Neural progenitor cell (in vitro differentiated cells): ENCODE results near the gene IGSF21. TPM values are rescaled to one million over a fixed set of nuclear protein-coding genes. Genes with fewer than 3 reads are reported as not detected.

ENCODE experiments used
- DNase-seq: peaks from one replicate; pipeline ENCODE4 v3.0.0-alpha.2; 2016; ENCODE audit warnings: low spot score
- H2AFZ ChIP-seq: fragments of 200-600 bp; sonication (generic); replicated peaks from 2 replicates; pipeline ENCODE4 v1.6.1; 2016; ENCODE audit warnings: antibody characterized with exemption
- H3F3A ChIP-seq: fragments of 200-600 bp; sonication (generic); 2 replicates; pipeline ENCODE4 v1.6.1; 2016; ENCODE audit warnings: antibody characterized with exemption, low read depth
- H3K27ac ChIP-seq: fragments of 200-600 bp; sonication (generic); 2 replicates; pipeline ENCODE4 v1.5.1; 2016; ENCODE audit warnings: mild to moderate bottlenecking
- H3K27me3 ChIP-seq: fragments of 200-600 bp; sonication (generic); 2 replicates; pipeline ENCODE4 v1.6.1; 2016; ENCODE audit warnings: mild to moderate bottlenecking, moderate library complexity
- H3K36me3 ChIP-seq: fragments of 200-600 bp; sonication (generic); 2 replicates; pipeline ENCODE4 v1.5.1; 2016
- H3K4me1 ChIP-seq: fragments of 200-600 bp; sonication (generic); 2 replicates; pipeline ENCODE4 v1.6.1; 2016; ENCODE audit warnings: mixed run types
- H3K4me2 ChIP-seq: fragments of 200-600 bp; sonication (generic); 2 replicates; pipeline ENCODE4 v1.6.1; 2016
- H3K4me3 ChIP-seq: fragments of 200-600 bp; sonication (generic); 2 replicates; pipeline ENCODE4 v1.5.1; 2016
- H3K79me2 ChIP-seq: fragments of 200-600 bp; sonication (generic); 2 replicates; pipeline ENCODE4 v1.6.1; 2016; ENCODE audit warnings: low read depth
- H3K9ac ChIP-seq: fragments of 200-600 bp; sonication (generic); 2 replicates; pipeline ENCODE4 v1.6.1; 2016
- H3K9me3 ChIP-seq: fragments of 200-600 bp; sonication (generic); 2 replicates; pipeline ENCODE4 v1.5.1; 2016; ENCODE audit warnings: low read depth
- H4K20me1 ChIP-seq: fragments of 200-600 bp; sonication (generic); 2 replicates; pipeline ENCODE4 v1.6.1; 2016; ENCODE audit warnings: low read depth
- H3K27ac Mint-ChIP-seq: 3 replicates; pipeline ENCODE4 v1.8.0; 2021; ENCODE audit warnings: mixed read lengths
- H3K27me3 Mint-ChIP-seq: 2 replicates; pipeline ENCODE4 v1.8.0; 2022; ENCODE audit warnings: low read depth, mild to moderate bottlenecking, inconsistent platforms, moderate library complexity, mixed read lengths; ENCODE audit not compliant: insufficient read depth
- H3K36me3 Mint-ChIP-seq: 3 replicates; pipeline ENCODE4 v1.8.0; 2021; ENCODE audit warnings: mixed read lengths
- H3K4me1 Mint-ChIP-seq: 3 replicates; pipeline ENCODE4 v1.8.0; 2021; ENCODE audit warnings: mixed read lengths
- H3K4me3 Mint-ChIP-seq: 3 replicates; pipeline ENCODE4 v1.8.0; 2021; ENCODE audit warnings: mild to moderate bottlenecking, moderate library complexity, mixed read lengths
- H3K9me3 Mint-ChIP-seq: 3 replicates; pipeline ENCODE4 v1.8.0; 2020; ENCODE audit warnings: mixed read lengths
- EZH2 ChIP-seq: fragments of 200-600 bp; sonication (generic); IDR thresholded peaks from 2 replicates; pipeline ENCODE4 v1.6.1; 2017; ENCODE audit warnings: antibody characterized with exemption, mild to moderate bottlenecking, moderate library complexity
- EZH2phosphoT487 ChIP-seq: fragments of 200-600 bp; sonication (generic); IDR thresholded peaks from 2 replicates; pipeline ENCODE4 v1.6.1; 2017; ENCODE audit warnings: antibody characterized with exemption
- total RNA-seq: library from RNA; depleted of rRNA; stranded (reverse); fragments of >200 nt; gene quantifications from 2 replicates; pipeline ENCODE4 v1.2.3, GENCODE V29; 2015; ENCODE audit warnings: low replicate concordance
- TF ChIP-seq, protein P1 (sequence below): fragments of 200-600 bp; sonication (generic); IDR thresholded peaks from 2 replicates; pipeline ENCODE4 v1.5.1; 2017; ENCODE audit warnings: antibody characterized with exemption, mild to moderate bottlenecking

Gene IGSF21
- total RNA-seq, 1 donor from 2014 or later = 1.7 TPM

DNA sequence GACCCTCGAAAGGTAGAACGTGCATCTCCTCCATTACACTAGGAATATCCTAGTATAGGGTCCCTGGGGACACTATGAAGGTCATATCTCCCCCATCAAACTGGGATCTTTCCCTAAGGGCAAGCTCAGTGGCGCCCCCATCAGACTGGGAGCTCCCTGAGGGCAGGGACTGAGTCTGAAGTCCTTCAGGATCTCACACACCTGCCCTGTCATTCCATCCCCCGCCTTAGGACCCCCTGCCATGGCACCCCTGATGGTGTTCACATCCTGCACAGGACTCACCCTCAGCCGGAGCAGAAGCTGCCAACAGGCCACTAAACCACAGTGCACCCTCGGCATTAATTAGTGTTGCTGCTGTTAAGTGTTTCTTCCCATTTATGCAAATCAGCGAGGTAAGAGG, 50.4 kb downstream of the IGSF21 start:
- Mint-ChIP-seq H3K4me1 (peaks cover 4% of the 10 kb centered on the region), H3K27ac (no peak overlapping the region)
- TF ChIP-seq, protein P1, sequence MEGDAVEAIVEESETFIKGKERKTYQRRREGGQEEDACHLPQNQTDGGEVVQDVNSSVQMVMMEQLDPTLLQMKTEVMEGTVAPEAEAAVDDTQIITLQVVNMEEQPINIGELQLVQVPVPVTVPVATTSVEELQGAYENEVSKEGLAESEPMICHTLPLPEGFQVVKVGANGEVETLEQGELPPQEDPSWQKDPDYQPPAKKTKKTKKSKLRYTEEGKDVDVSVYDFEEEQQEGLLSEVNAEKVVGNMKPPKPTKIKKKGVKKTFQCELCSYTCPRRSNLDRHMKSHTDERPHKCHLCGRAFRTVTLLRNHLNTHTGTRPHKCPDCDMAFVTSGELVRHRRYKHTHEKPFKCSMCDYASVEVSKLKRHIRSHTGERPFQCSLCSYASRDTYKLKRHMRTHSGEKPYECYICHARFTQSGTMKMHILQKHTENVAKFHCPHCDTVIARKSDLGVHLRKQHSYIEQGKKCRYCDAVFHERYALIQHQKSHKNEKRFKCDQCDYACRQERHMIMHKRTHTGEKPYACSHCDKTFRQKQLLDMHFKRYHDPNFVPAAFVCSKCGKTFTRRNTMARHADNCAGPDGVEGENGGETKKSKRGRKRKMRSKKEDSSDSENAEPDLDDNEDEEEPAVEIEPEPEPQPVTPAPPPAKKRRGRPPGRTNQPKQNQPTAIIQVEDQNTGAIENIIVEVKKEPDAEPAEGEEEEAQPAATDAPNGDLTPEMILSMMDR = no peak
- TF ChIP-seq EZH2 (no peak), EZH2phosphoT487 (no peak)

DNA sequence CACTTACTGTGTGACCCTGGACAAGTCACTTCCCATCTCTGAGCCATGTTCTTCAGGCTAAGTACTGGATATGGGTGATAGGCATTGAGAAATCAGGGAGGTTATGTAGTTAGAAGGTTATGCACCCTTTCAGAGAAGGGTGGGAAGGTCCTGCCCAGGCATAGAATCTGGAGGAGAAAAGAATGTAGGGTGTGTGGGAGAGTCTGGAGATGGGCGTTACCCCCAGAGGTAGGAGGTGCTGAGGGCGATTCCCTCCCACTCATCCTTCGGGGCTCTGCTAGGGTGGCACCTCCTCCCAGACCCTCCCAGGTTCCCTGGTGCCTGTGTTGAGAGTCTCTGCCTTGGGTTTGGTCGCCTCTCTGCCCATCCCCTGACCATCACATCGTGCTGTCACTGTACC, 51.1 kb downstream of the IGSF21 start:
- TF ChIP-seq EZH2 (no peak), EZH2phosphoT487 (no peak)
- TF ChIP-seq, protein P1 = no peak

More for the DNA sequence above, 50.4 kb downstream of the IGSF21 start:
- no peak overlapping the region for H3K4me3 Mint-ChIP-seq
- no peaks in the 10 kb centered on the region for H3K9me3 ChIP-seq
- no peak overlapping the region for H3K9ac ChIP-seq
- H3K9me3 Mint-ChIP-seq = no peaks in the 10 kb centered on the region
- peaks cover 9% of the 10 kb centered on the region for H3K27me3 Mint-ChIP-seq
- no peak overlapping the region for H3K27ac ChIP-seq
- H4K20me1 ChIP-seq = no peaks in the 10 kb centered on the region
- H3K79me2 ChIP-seq = no peaks in the 10 kb centered on the region
- H3K27me3 ChIP-seq = no peaks in the 10 kb centered on the region
- H3K4me1 ChIP-seq = peaks cover 6% of the 10 kb centered on the region
- no peak for DNase-seq
- H3K4me2 ChIP-seq = no peak overlapping the region
- no peaks in the 10 kb centered on the region for H3K36me3 Mint-ChIP-seq
- no peak overlapping the region for H2AFZ ChIP-seq
- no peak overlapping the region for H3K4me3 ChIP-seq
- no peaks in the 10 kb centered on the region for H3F3A ChIP-seq
- H3K36me3 ChIP-seq = no peaks in the 10 kb centered on the region

DNA sequence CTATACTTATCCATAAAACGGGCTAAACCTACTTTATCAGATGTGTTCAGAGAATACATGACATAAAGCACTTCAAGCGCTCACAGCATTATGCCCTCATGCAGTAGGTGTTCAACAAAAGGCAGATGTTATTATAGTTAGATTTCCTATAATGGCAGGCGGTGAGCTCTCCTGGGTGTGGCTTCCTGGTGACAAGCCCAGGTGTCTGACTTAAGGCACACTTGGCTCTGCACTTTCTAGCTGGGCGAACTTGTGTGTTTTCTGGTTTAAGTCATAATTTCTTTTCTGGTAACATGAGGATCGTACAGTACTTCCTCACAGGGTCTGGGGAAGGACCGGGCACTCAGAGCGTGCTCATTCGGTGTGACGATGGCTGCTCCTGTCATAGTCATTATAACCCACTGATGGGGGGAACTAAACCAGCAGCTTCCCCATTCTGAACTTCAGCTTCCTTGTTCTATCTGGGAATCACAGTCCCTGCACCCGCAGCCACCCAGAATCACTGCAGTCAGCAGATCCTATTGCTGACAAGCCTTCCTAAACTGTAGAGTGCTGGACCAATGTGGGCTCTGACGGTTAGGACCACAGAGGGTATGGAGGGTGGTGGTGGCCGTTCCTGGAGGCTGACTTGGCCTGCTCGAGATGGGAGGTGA, 52.8 kb downstream of the IGSF21 start:
- H3K4me1 Mint-ChIP-seq = no peaks in the 10 kb centered on the region
- Histone ChIP-seq H3K36me3 (no peaks in the 10 kb centered on the region), H3K4me3 (no peak overlapping the region), H3K4me1 (no peaks in the 10 kb centered on the region), H3K27me3 (no peaks in the 10 kb centered on the region), H3K9ac (no peak overlapping the region), H3K4me2 (no peak overlapping the region), H3F3A (no peaks in the 10 kb centered on the region), H3K9me3 (no peaks in the 10 kb centered on the region), H2AFZ (no peak overlapping the region), H3K79me2 (no peaks in the 10 kb centered on the region), H4K20me1 (no peaks in the 10 kb centered on the region), H3K27ac (no peak overlapping the region)
- H3K27me3 Mint-ChIP-seq = peaks cover 4% of the 10 kb centered on the region
- no peak for TF ChIP-seq EZH2phosphoT487
- TF ChIP-seq EZH2 = no peak
- TF ChIP-seq, protein P1 = no peak
- H3K9me3 Mint-ChIP-seq = no peaks in the 10 kb centered on the region
- H3K4me3 Mint-ChIP-seq = no peak overlapping the region
- no peak for DNase-seq
- H3K36me3 Mint-ChIP-seq = no peaks in the 10 kb centered on the region
- no peak overlapping the region for H3K27ac Mint-ChIP-seq

More for the DNA sequence above, 51.1 kb downstream of the IGSF21 start:
- no peak overlapping the region for H3K4me3 ChIP-seq
- Mint-ChIP-seq H3K4me1 (peaks cover 4% of the 10 kb centered on the region), H3K27ac (no peak overlapping the region), H3K4me3 (no peak overlapping the region), H3K27me3 (peaks cover 9% of the 10 kb centered on the region), H3K9me3 (no peaks in the 10 kb centered on the region), H3K36me3 (no peaks in the 10 kb centered on the region)
- H3K4me1 ChIP-seq = peaks cover 6% of the 10 kb centered on the region
- H3F3A ChIP-seq = no peaks in the 10 kb centered on the region
- H3K36me3 ChIP-seq = no peaks in the 10 kb centered on the region
- no peaks in the 10 kb centered on the region for H3K9me3 ChIP-seq
- no peak overlapping the region for H3K4me2 ChIP-seq
- DNase-seq = no peak
- H3K79me2 ChIP-seq = no peaks in the 10 kb centered on the region
- no peak overlapping the region for H3K9ac ChIP-seq
- H4K20me1 ChIP-seq = no peaks in the 10 kb centered on the region
- H3K27me3 ChIP-seq = no peaks in the 10 kb centered on the region
- no peak overlapping the region for H2AFZ ChIP-seq
- no peak overlapping the region for H3K27ac ChIP-seq
